ENCODE measurements around the gene ANKZF1. TPM values are rescaled to one million over a fixed set of nuclear protein-coding genes. Genes with fewer than 3 reads are reported as not detected.
A peak's percentile ranks its signal among the peaks of the same experiment; 100 is the strongest.

ANKZF1 gene
- total RNA-seq, 1 donor from 2014 or later: 65.9 TPM

DNA sequence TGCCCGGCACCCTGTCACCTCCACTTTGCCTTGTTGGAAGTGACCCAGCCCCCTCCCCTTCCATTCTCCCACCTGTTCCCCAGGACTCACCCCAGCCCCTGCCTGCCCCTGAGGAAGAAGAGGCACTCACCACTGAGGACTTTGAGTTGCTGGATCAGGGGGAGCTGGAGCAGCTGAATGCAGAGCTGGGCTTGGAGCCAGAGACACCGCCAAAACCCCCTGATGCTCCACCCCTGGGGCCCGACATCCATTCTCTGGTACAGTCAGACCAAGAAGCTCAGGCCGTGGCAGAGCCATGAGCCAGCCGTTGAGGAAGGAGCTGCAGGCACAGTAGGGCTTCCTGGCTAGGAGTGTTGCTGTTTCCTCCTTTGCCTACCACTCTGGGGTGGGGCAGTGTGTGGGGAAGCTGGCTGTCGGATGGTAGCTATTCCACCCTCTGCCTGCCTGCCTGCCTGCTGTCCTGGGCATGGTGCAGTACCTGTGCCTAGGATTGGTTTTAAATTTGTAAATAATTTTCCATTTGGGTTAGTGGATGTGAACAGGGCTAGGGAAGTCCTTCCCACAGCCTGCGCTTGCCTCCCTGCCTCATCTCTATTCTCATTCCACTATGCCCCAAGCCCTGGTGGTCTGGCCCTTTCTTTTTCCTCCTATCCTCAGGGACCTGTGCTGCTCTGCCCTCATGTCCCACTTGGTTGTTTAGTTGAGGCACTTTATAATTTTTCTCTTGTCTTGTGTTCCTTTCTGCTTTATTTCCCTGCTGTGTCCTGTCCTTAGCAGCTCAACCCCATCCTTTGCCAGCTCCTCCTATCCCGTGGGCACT is 47.1 kb upstream of the ANKZF1 start:
- Histone ChIP-seq H3K9me3 (ENCODE audit: low read depth) (no peaks in the 10 kb centered on the region), H3K4me2 (no peak overlapping the region), H3K79me2 (ENCODE audit: low read depth) (peaks cover 15% of the 10 kb centered on the region), H3K9ac (no peak overlapping the region), H3K27ac (no peak overlapping the region), H3K4me1 (peaks cover 7% of the 10 kb centered on the region), H4K20me1 (ENCODE audit: low read depth) (peaks cover 11% of the 10 kb centered on the region), H3F3A (ENCODE audit: low read depth) (peaks cover 10% of the 10 kb centered on the region), H2AFZ (replicated peaks) (no peak overlapping the region), H3K27me3 (no peaks in the 10 kb centered on the region), H3K4me3 (no peak overlapping the region), H3K36me3 (no peaks in the 10 kb centered on the region)
- Mint-ChIP-seq H3K27me3 (ENCODE audit: insufficient read depth, low read depth) (peaks cover 7% of the 10 kb centered on the region), H3K4me1 (peaks cover 14% of the 10 kb centered on the region), H3K9me3 (no peaks in the 10 kb centered on the region), H3K36me3 (peaks cover 20% of the 10 kb centered on the region), H3K4me3 (no peak overlapping the region), H3K27ac (no peak overlapping the region)
- TF ChIP-seq CTCF (IDR thresholded peaks at IDR 0.05) (no peak), EZH2phosphoT487 (IDR thresholded peaks at IDR 0.05) (no peak), EZH2 (IDR thresholded peaks at IDR 0.05) (no peak)
- no peak for DNase-seq (ENCODE audit: low spot score)

GRCh38 chr2:219183151-219183772 is 46.3 kb upstream of the ANKZF1 start:
- Histone ChIP-seq H3K9me3 (ENCODE audit: low read depth) (no peaks in the 10 kb centered on the region), H3K27ac (no peak overlapping the region), H3K9ac (no peak overlapping the region), H2AFZ (replicated peaks) (no peak overlapping the region), H3F3A (ENCODE audit: low read depth) (peaks cover 5% of the 10 kb centered on the region), H3K4me3 (no peak overlapping the region), H3K36me3 (no peaks in the 10 kb centered on the region), H3K4me1 (peaks cover 7% of the 10 kb centered on the region), H3K4me2 (no peak overlapping the region), H3K79me2 (ENCODE audit: low read depth) (peaks cover 15% of the 10 kb centered on the region), H4K20me1 (ENCODE audit: low read depth) (peaks cover 11% of the 10 kb centered on the region), H3K27me3 (no peaks in the 10 kb centered on the region)
- peak overlapping the region; percentile 47 for H3K4me3 Mint-ChIP-seq
- H3K9me3 Mint-ChIP-seq: no peaks in the 10 kb centered on the region
- no peak for DNase-seq (ENCODE audit: low spot score)
- H3K27ac Mint-ChIP-seq: no peak overlapping the region
- peaks cover 7% of the 10 kb centered on the region for H3K27me3 Mint-ChIP-seq (ENCODE audit: insufficient read depth, low read depth)
- H3K36me3 Mint-ChIP-seq: peaks cover 20% of the 10 kb centered on the region
- H3K4me1 Mint-ChIP-seq: peaks cover 12% of the 10 kb centered on the region
- no peak for TF ChIP-seq EZH2 (IDR thresholded peaks at IDR 0.05)
- TF ChIP-seq EZH2phosphoT487 (IDR thresholded peaks at IDR 0.05): no peak
- TF ChIP-seq CTCF (IDR thresholded peaks at IDR 0.05): no peak

- Histone ChIP-seq H2AFZ (replicated peaks) (no peak overlapping the region), H4K20me1 (ENCODE audit: low read depth) (peaks cover 6% of the 10 kb centered on the region), H3K79me2 (ENCODE audit: low read depth) (peaks cover 7% of the 10 kb centered on the region), H3K4me2 (no peak overlapping the region), H3K9ac (no peak overlapping the region), H3K4me3 (no peak overlapping the region), H3K36me3 (no peaks in the 10 kb centered on the region), H3K27ac (no peak overlapping the region), H3K4me1 (peaks cover 2% of the 10 kb centered on the region), H3K27me3 (no peaks in the 10 kb centered on the region), H3K9me3 (ENCODE audit: low read depth) (no peaks in the 10 kb centered on the region), H3F3A (ENCODE audit: low read depth) (peaks cover 5% of the 10 kb centered on the region)
- Mint-ChIP-seq H3K27ac (no peak overlapping the region), H3K4me1 (peaks cover 8% of the 10 kb centered on the region), H3K27me3 (ENCODE audit: insufficient read depth, low read depth) (peaks cover 7% of the 10 kb centered on the region), H3K9me3 (no peaks in the 10 kb centered on the region), H3K4me3 (no peak overlapping the region), H3K36me3 (peaks cover 20% of the 10 kb centered on the region)
- TF ChIP-seq EZH2 (IDR thresholded peaks at IDR 0.05) (no peak), CTCF (IDR thresholded peaks at IDR 0.05) (no peak), EZH2phosphoT487 (IDR thresholded peaks at IDR 0.05) (no peak)
- no peak for DNase-seq (ENCODE audit: low spot score)
Measured at GRCh38 chr2:219184121-219184520, 45.5 kb upstream of the ANKZF1 start.
